Measurements from ENCODE around the gene PRKCE.
A peak's percentile ranks its signal among the peaks of the same experiment; 100 is the strongest.

Gene PRKCE

GRCh38 chr2:46181789-46182530, 530.5 kb downstream of the PRKCE start:
- H3K4me3 ChIP-seq (ENCODE audit: control insufficient read depth, low read depth, low read length), result no peak overlapping the region
- no peak for DNase-seq (ENCODE audit: low read depth)
- TF ChIP-seq CTCF (conservative IDR thresholded peaks at IDR 0.05; ENCODE audit: control insufficient read depth, insufficient read depth, low read depth, low read length), result no peak

GRCh38 chr2:46183426-46183825, 532.0 kb downstream of the PRKCE start:
- DNase-seq (ENCODE audit: low read depth), result no peak
- TF ChIP-seq CTCF (conservative IDR thresholded peaks at IDR 0.05; ENCODE audit: control insufficient read depth, insufficient read depth, low read depth, low read length), result no peak
- no peak overlapping the region for H3K4me3 ChIP-seq (ENCODE audit: control insufficient read depth, low read depth, low read length)

- peak; percentile 13 for TF ChIP-seq CTCF (conservative IDR thresholded peaks at IDR 0.05; ENCODE audit: control insufficient read depth, insufficient read depth, low read depth, low read length)
- no peak overlapping the region for H3K4me3 ChIP-seq (ENCODE audit: control insufficient read depth, low read depth, low read length)
- DNase-seq (ENCODE audit: low read depth), result no peak
Measured at GRCh38 chr2:46184794-46185583, 533.5 kb downstream of the PRKCE start.

- no peak for TF ChIP-seq CTCF (conservative IDR thresholded peaks at IDR 0.05; ENCODE audit: control insufficient read depth, insufficient read depth, low read depth, low read length)
- peak; percentile 85 for DNase-seq (ENCODE audit: low read depth)
- peak overlapping the region; percentile 12 for H3K4me3 ChIP-seq (ENCODE audit: control insufficient read depth, low read depth, low read length)
Measured at GRCh38 chr2:46187112-46187618, 535.7 kb downstream of the PRKCE start.

GRCh38 chr2:46188041-46188716, 536.7 kb downstream of the PRKCE start:
- TF ChIP-seq CTCF (conservative IDR thresholded peaks at IDR 0.05; ENCODE audit: control insufficient read depth, insufficient read depth, low read depth, low read length), result no peak
- DNase-seq (ENCODE audit: low read depth), result no peak

GRCh38 chr2:46193356-46193755, 541.9 kb downstream of the PRKCE start:
- H3K4me3 ChIP-seq (ENCODE audit: control insufficient read depth, low read depth, low read length), result no peak overlapping the region
- no peak for DNase-seq (ENCODE audit: low read depth)
- no peak for TF ChIP-seq CTCF (conservative IDR thresholded peaks at IDR 0.05; ENCODE audit: control insufficient read depth, insufficient read depth, low read depth, low read length)

More at GRCh38 chr2:46188041-46188716, 536.7 kb downstream of the PRKCE start:
- H3K4me3 ChIP-seq (ENCODE audit: control insufficient read depth, low read depth, low read length), result no peak overlapping the region
